ENCODE data around the gene OR9Q1. TPM values are rescaled to one million over a fixed set of nuclear protein-coding genes. Genes with fewer than 3 reads are reported as not detected.

OR9Q1 gene
- total RNA-seq, 1 donor from 2014 or later, result not detected

- no peaks in the 10 kb centered on the region for H3K27me3 ChIP-seq
- Mint-ChIP-seq H3K4me1 (no peaks in the 10 kb centered on the region), H3K36me3 (no peaks in the 10 kb centered on the region), H3K27ac (no peak overlapping the region), H3K27me3 (ENCODE audit: insufficient read depth, low read depth) (no peaks in the 10 kb centered on the region), H3K9me3 (no peaks in the 10 kb centered on the region), H3K4me3 (no peak overlapping the region)
- H3K9me3 ChIP-seq (ENCODE audit: low read depth), result no peaks in the 10 kb centered on the region
- no peak overlapping the region for H3K4me3 ChIP-seq
- no peaks in the 10 kb centered on the region for H3F3A ChIP-seq (ENCODE audit: low read depth)
- H3K4me2 ChIP-seq, result no peak overlapping the region
- no peak overlapping the region for H3K9ac ChIP-seq
- H3K79me2 ChIP-seq (ENCODE audit: low read depth), result no peaks in the 10 kb centered on the region
- H4K20me1 ChIP-seq (ENCODE audit: low read depth), result no peaks in the 10 kb centered on the region
- no peaks in the 10 kb centered on the region for H3K4me1 ChIP-seq
- no peaks in the 10 kb centered on the region for H3K36me3 ChIP-seq
- H2AFZ ChIP-seq (replicated peaks), result no peak overlapping the region
- DNase-seq (ENCODE audit: low spot score), result no peak
- H3K27ac ChIP-seq, result no peak overlapping the region
- TF ChIP-seq CTCF (IDR thresholded peaks at IDR 0.05) (no peak), EZH2phosphoT487 (IDR thresholded peaks at IDR 0.05) (no peak), EZH2 (IDR thresholded peaks at IDR 0.05) (no peak)
Measured at GRCh38 chr11:58133309-58134076, 109.8 kb downstream of the OR9Q1 start.

GRCh38 chr11:58134151-58134550 lies 110.5 kb downstream of the OR9Q1 start:
- Mint-ChIP-seq H3K9me3 (no peaks in the 10 kb centered on the region), H3K27me3 (ENCODE audit: insufficient read depth, low read depth) (no peaks in the 10 kb centered on the region), H3K36me3 (no peaks in the 10 kb centered on the region), H3K27ac (no peak overlapping the region), H3K4me3 (no peak overlapping the region), H3K4me1 (no peaks in the 10 kb centered on the region)
- Histone ChIP-seq H3K9ac (no peak overlapping the region), H3K27ac (no peak overlapping the region), H2AFZ (replicated peaks) (no peak overlapping the region), H3K27me3 (no peaks in the 10 kb centered on the region), H3F3A (ENCODE audit: low read depth) (no peaks in the 10 kb centered on the region), H3K36me3 (no peaks in the 10 kb centered on the region), H3K4me2 (no peak overlapping the region), H3K79me2 (ENCODE audit: low read depth) (no peaks in the 10 kb centered on the region), H3K4me3 (no peak overlapping the region), H3K4me1 (no peaks in the 10 kb centered on the region), H3K9me3 (ENCODE audit: low read depth) (no peaks in the 10 kb centered on the region), H4K20me1 (ENCODE audit: low read depth) (no peaks in the 10 kb centered on the region)
- peak; percentile 2 for DNase-seq (ENCODE audit: low spot score)
- TF ChIP-seq EZH2phosphoT487 (IDR thresholded peaks at IDR 0.05) (no peak), CTCF (IDR thresholded peaks at IDR 0.05) (no peak), EZH2 (IDR thresholded peaks at IDR 0.05) (no peak)

- Mint-ChIP-seq H3K36me3 (no peaks in the 10 kb centered on the region), H3K9me3 (no peaks in the 10 kb centered on the region), H3K4me1 (no peaks in the 10 kb centered on the region), H3K4me3 (no peak overlapping the region), H3K27ac (no peak overlapping the region), H3K27me3 (ENCODE audit: insufficient read depth, low read depth) (no peaks in the 10 kb centered on the region)
- Histone ChIP-seq H3K4me3 (no peak overlapping the region), H4K20me1 (ENCODE audit: low read depth) (no peaks in the 10 kb centered on the region), H3K4me1 (no peaks in the 10 kb centered on the region), H2AFZ (replicated peaks) (no peak overlapping the region), H3F3A (ENCODE audit: low read depth) (no peaks in the 10 kb centered on the region), H3K79me2 (ENCODE audit: low read depth) (no peaks in the 10 kb centered on the region), H3K9ac (no peak overlapping the region), H3K27ac (no peak overlapping the region), H3K4me2 (no peak overlapping the region), H3K36me3 (no peaks in the 10 kb centered on the region), H3K9me3 (ENCODE audit: low read depth) (no peaks in the 10 kb centered on the region), H3K27me3 (no peaks in the 10 kb centered on the region)
- no peak for DNase-seq (ENCODE audit: low spot score)
- TF ChIP-seq EZH2phosphoT487 (IDR thresholded peaks at IDR 0.05), result no peak
- no peak for TF ChIP-seq EZH2 (IDR thresholded peaks at IDR 0.05)
- no peak for TF ChIP-seq CTCF (IDR thresholded peaks at IDR 0.05)
Measured at GRCh38 chr11:58135171-58135570, 111.5 kb downstream of the OR9Q1 start.
